NCI-H226 (cell line): ENCODE measurements around the gene CCDC117.
"Not testable (repeated sequence)": the region's sequence is repeated elsewhere in the genome, so short reads cannot be mapped to it uniquely, and the experiment has no call there.

Experiments
- DNase-seq: peaks from one replicate; pipeline ENCODE4 v3.0.0-alpha.2; 2015

Gene CCDC117

GRCh38 chr22:28772633-28773460 is at the start of gene CCDC117:
Gene CCDC117, plus strand, starts transcription at chr22:28772695. Its CDS starts 155 bp downstream, at chr22:28772850.
- peak; percentile 77 for DNase-seq

GRCh38 chr22:28728002-28728401 is 44.5 kb upstream of the CCDC117 start:
- DNase-seq, result no peak

GRCh38 chr22:28728621-28729313 is 43.7 kb upstream of the CCDC117 start:
- no peak for DNase-seq

GRCh38 chr22:28730179-28730578 is 42.3 kb upstream of the CCDC117 start:
- no peak for DNase-seq

- DNase-seq, result no peak
These were observed 38.1 kb upstream of the CCDC117 start for GRCh38 chr22:28734393-28734792.

- no peak for DNase-seq
These were observed 36.0 kb upstream of the CCDC117 start for GRCh38 chr22:28736301-28737155.

- no peak for DNase-seq
These were observed 34.8 kb upstream of the CCDC117 start for GRCh38 chr22:28737701-28738100.

GRCh38 chr22:28738876-28739275 is 33.6 kb upstream of the CCDC117 start:
- DNase-seq, result not testable (repeated sequence)

- no peak for DNase-seq
These were observed 31.2 kb upstream of the CCDC117 start for GRCh38 chr22:28741200-28741784.

GRCh38 chr22:28741785-28742561 is 30.5 kb upstream of the CCDC117 start, which contains the start of the genes CHEK2 and HSCB:
Gene CHEK2, minus strand, starts transcription at chr22:28741820. Its CDS starts 7,099 bp downstream, at chr22:28734721.
Gene HSCB, plus strand, starts transcription at chr22:28742039. Its CDS starts 57 bp downstream, at chr22:28742096.
- DNase-seq, result peak; percentile 90

GRCh38 chr22:28742562-28742962 is 29.9 kb upstream of the CCDC117 start:
- no peak for DNase-seq

- DNase-seq, result no peak
These were observed 28.6 kb upstream of the CCDC117 start for GRCh38 chr22:28743852-28744251.

GRCh38 chr22:28750471-28750881 is 22.0 kb upstream of the CCDC117 start:
- peak; percentile 6 for DNase-seq

- DNase-seq, result not testable (repeated sequence)
These were observed 18.0 kb upstream of the CCDC117 start for GRCh38 chr22:28754512-28754911.

GRCh38 chr22:28759861-28760560 is 12.5 kb upstream of the CCDC117 start:
- DNase-seq, result no peak

GRCh38 chr22:28761449-28761755 is 11.1 kb upstream of the CCDC117 start:
- DNase-seq, result no peak

GRCh38 chr22:28762000-28762399 is 10.5 kb upstream of the CCDC117 start:
- not testable (repeated sequence) for DNase-seq

- no peak for DNase-seq
These were observed 5.9 kb upstream of the CCDC117 start for GRCh38 chr22:28766628-28767027.

- no peak for DNase-seq
These were observed 3.6 kb upstream of the CCDC117 start for GRCh38 chr22:28768701-28769393.

GRCh38 chr22:28769394-28770085 is 3.0 kb upstream of the CCDC117 start:
- DNase-seq, result no peak
